ENCODE data around the gene RALGDS.

RALGDS gene

GRCh38 chr9:133098104-133098754 lies 22.8 kb downstream of the RALGDS start:
- CTCF ChIA-PET = interaction anchor here (1.0 to 22.4 kb wide), 2 partner anchors 48 to 58 kb away, joined by 3 to 342 read pairs; no protein-coding TSS in a partner anchor
- POLR2A ChIA-PET = no interaction called here
- H3K9me3 ChIP-seq (ENCODE audit: control insufficient read depth, insufficient read depth, low read depth, low read length) = no peaks in the 10 kb centered on the region
- H3K4me1 ChIP-seq (ENCODE audit: control insufficient read depth, insufficient read depth, low read length) = no peaks in the 10 kb centered on the region
- H3K27ac ChIP-seq (ENCODE audit: extremely low read depth, low read depth, low read length) = no peak overlapping the region
- no peak overlapping the region for H3K4me3 ChIP-seq (ENCODE audit: low read depth, low read length)
- TF ChIP-seq REPIN1 (tag by site-specific recombination; IDR thresholded peaks at IDR 0.05; ENCODE audit: low read depth) = no peak
- TF ChIP-seq ZBTB7A (tag by site-specific recombination; IDR thresholded peaks at IDR 0.05; ENCODE audit: low read depth) = no peak
- TF ChIP-seq, protein P1, sequence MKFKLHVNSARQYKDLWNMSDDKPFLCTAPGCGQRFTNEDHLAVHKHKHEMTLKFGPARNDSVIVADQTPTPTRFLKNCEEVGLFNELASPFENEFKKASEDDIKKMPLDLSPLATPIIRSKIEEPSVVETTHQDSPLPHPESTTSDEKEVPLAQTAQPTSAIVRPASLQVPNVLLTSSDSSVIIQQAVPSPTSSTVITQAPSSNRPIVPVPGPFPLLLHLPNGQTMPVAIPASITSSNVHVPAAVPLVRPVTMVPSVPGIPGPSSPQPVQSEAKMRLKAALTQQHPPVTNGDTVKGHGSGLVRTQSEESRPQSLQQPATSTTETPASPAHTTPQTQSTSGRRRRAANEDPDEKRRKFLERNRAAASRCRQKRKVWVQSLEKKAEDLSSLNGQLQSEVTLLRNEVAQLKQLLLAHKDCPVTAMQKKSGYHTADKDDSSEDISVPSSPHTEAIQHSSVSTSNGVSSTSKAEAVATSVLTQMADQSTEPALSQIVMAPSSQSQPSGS (tag by site-specific recombination; IDR thresholded peaks at IDR 0.05; ENCODE audit: low read depth) = no peak
- peak; percentile 72 for TF ChIP-seq HIC1 (tag by site-specific recombination; IDR thresholded peaks at IDR 0.05)
- TF ChIP-seq YY2 (tag by site-specific recombination; IDR thresholded peaks at IDR 0.05) = no peak
- TF ChIP-seq MZF1 (tag by site-specific recombination; IDR thresholded peaks at IDR 0.05; ENCODE audit: borderline replicate concordance) = no peak
- no peak for TF ChIP-seq ZNF48 (tag by site-specific recombination; IDR thresholded peaks at IDR 0.05)
- peaks cover 0 to 62% of the 10 kb centered on the region in 2 experiments; a peak in 1 of 3 replicates for H3K36me3 ChIP-seq (ENCODE audit: control insufficient read depth in 2 of 2, insufficient read depth in 1 of 2, low read length in 2 of 2)

GRCh38 chr9:133094842-133095393 lies 26.1 kb downstream of the RALGDS start:
- peaks cover 0 to 29% of the 10 kb centered on the region in 2 experiments; a peak in 1 of 3 replicates for H3K36me3 ChIP-seq (ENCODE audit: control insufficient read depth in 2 of 2, insufficient read depth in 1 of 2, low read length in 2 of 2)
- H3K9me3 ChIP-seq (ENCODE audit: control insufficient read depth, insufficient read depth, low read depth, low read length) = no peaks in the 10 kb centered on the region
- H3K27ac ChIP-seq (ENCODE audit: extremely low read depth, low read depth, low read length) = no peak overlapping the region
- TF ChIP-seq KLF7 (tag by site-specific recombination; IDR thresholded peaks at IDR 0.05; ENCODE audit: borderline replicate concordance) (no peak), PBX3 (CRISPR knock-in tag; IDR thresholded peaks at IDR 0.05) (no peak), PRDM10 (tag by site-specific recombination; IDR thresholded peaks at IDR 0.05) (no peak), ZNF155 (tag by site-specific recombination; IDR thresholded peaks at IDR 0.05) (no peak), ZNF530 (tag by site-specific recombination; IDR thresholded peaks at IDR 0.05; ENCODE audit: low read depth) (no peak), ZNF623 (tag by site-specific recombination; IDR thresholded peaks at IDR 0.05) (no peak), SCRT1 (tag by site-specific recombination; IDR thresholded peaks at IDR 0.05; ENCODE audit: borderline replicate concordance) (no peak), SP7 (tag by site-specific recombination; IDR thresholded peaks at IDR 0.05) (no peak), PRDM6 (tag by site-specific recombination; IDR thresholded peaks at IDR 0.05) (no peak), YY2 (tag by site-specific recombination; IDR thresholded peaks at IDR 0.05) (no peak), RBAK (tag by site-specific recombination; IDR thresholded peaks at IDR 0.05) (no peak), ZNF248 (tag by site-specific recombination; IDR thresholded peaks at IDR 0.05) (no peak), ZNF629 (tag by site-specific recombination; IDR thresholded peaks at IDR 0.05) (no peak)
- TF ChIP-seq, protein P1 (tag by site-specific recombination; IDR thresholded peaks at IDR 0.05; ENCODE audit: low read depth) = no peak
- no peaks in the 10 kb centered on the region for H3K4me1 ChIP-seq (ENCODE audit: control insufficient read depth, insufficient read depth, low read length)
- no peak overlapping the region for H3K4me3 ChIP-seq (ENCODE audit: low read depth, low read length)
- ChIA-PET CTCF (interaction anchor here (0.6 to 3.9 kb wide), 5 partner anchors 8 to 53 kb away, joined by 3 to 21 read pairs (median 8); no protein-coding TSS in a partner anchor), POLR2A (interaction anchor here (0.7 kb wide), 2 partner anchors 8 to 249 kb away, joined by 3 to 4 read pairs; no protein-coding TSS in a partner anchor)
